Vagina (tissue), 2 donors: ENCODE results near the gene SLC2A9. TPM values are rescaled to one million over a fixed set of nuclear protein-coding genes. Genes with fewer than 3 reads are reported as not detected.

ENCODE experiments used
- DNase-seq, 2 donors: peaks; one replicate each; pipeline ENCODE4 v3.0.0-alpha.2; 2017; ENCODE audit errors: extremely low spot score in 2 of 2
- H3K27ac ChIP-seq: fragments of 200-600 bp; sonication (generic); one replicate; pipeline ENCODE4 v1.5.1; 2019
- H3K27me3 ChIP-seq: fragments of 200-600 bp; sonication (generic); one replicate; pipeline ENCODE4 v1.5.1; 2019
- H3K36me3 ChIP-seq, 2 donors: fragments of 200-600 bp; sonication (generic); one replicate each; pipeline ENCODE4 v1.5.1; 2017 to 2019
- H3K4me1 ChIP-seq: fragments of 200-600 bp; sonication (generic); one replicate; pipeline ENCODE4 v1.5.1; 2019
- H3K4me3 ChIP-seq, 2 donors: fragments of 200-600 bp; sonication (generic); 1 replicate in 1 of 2; 2 replicates in 1 of 2; pipeline ENCODE4 v1.5.1; 2016 to 2019
- H3K9me3 ChIP-seq: fragments of 200-600 bp; sonication (generic); one replicate; pipeline ENCODE4 v1.5.1; 2019
- POLR2A ChIP-seq, 2 donors: fragments of 450-650 bp; IDR thresholded peaks; one replicate each; pipeline ENCODE4 v1.6.1; 2017; ENCODE audit warnings: antibody characterized with exemption in 2 of 2, mild to moderate bottlenecking in 2 of 2, moderate library complexity in 2 of 2
- POLR2AphosphoS5 ChIP-seq, 2 donors: sonication (generic); formaldehyde crosslinking; IDR thresholded peaks; one replicate each; pipeline ENCODE4 v1.9.0; 2017; ENCODE audit warnings: antibody characterized with exemption in 2 of 2, mild to moderate bottlenecking in 2 of 2, low read depth in 1 of 2; ENCODE audit not compliant: insufficient read depth in 1 of 2
- intact Hi-C: fragments of 100-400 bp; cut with DNase I; formaldehyde crosslinking; loops from one replicate; pipeline ENCODE4 v1.15.1; 2023
- small RNA-seq: library from RNA; depleted of rRNA; stranded (forward); fragments of <200 nt; gene quantifications from one replicate; pipeline ENCODE3, GENCODE V24; 2016
- total RNA-seq: library from RNA; depleted of rRNA; stranded (reverse); fragments of >200 nt; gene quantifications from one replicate; pipeline ENCODE4 v1.2.3, GENCODE V29; 2016
- TF ChIP-seq, protein P1 (sequence below), 3 experiments: fragments of 450-650 bp in 2 of 3; fragments of 200-600 bp in 1 of 3; sonication (generic) in 1 of 3; IDR thresholded peaks; one replicate each; pipeline ENCODE4 v1.5.1; 2017 to 2019; ENCODE audit warnings: antibody characterized with exemption in 3 of 3, mild to moderate bottlenecking in 2 of 3, moderate library complexity in 2 of 3

Gene SLC2A9
- total RNA-seq, 1 donor from 2014 or later, result 7.9 TPM

DNA sequence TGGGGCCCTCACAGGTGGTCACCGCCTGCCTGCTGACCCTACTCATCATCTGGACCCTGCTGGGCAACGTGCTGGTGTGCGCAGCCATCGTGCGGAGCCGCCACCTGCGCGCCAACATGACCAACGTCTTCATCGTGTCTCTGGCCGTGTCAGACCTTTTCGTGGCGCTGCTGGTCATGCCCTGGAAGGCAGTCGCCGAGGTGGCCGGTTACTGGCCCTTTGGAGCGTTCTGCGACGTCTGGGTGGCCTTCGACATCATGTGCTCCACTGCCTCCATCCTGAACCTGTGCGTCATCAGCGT is 239.2 kb downstream of the SLC2A9 start:
- no peaks in the 10 kb centered on the region for H3K36me3 ChIP-seq
- TF ChIP-seq POLR2A (IDR thresholded peaks at IDR 0.05) (no peak), POLR2AphosphoS5 (IDR thresholded peaks at IDR 0.05; ENCODE audit: insufficient read depth in 1 of 2, low read depth in 1 of 2) (no peak)
- TF ChIP-seq, protein P1, sequence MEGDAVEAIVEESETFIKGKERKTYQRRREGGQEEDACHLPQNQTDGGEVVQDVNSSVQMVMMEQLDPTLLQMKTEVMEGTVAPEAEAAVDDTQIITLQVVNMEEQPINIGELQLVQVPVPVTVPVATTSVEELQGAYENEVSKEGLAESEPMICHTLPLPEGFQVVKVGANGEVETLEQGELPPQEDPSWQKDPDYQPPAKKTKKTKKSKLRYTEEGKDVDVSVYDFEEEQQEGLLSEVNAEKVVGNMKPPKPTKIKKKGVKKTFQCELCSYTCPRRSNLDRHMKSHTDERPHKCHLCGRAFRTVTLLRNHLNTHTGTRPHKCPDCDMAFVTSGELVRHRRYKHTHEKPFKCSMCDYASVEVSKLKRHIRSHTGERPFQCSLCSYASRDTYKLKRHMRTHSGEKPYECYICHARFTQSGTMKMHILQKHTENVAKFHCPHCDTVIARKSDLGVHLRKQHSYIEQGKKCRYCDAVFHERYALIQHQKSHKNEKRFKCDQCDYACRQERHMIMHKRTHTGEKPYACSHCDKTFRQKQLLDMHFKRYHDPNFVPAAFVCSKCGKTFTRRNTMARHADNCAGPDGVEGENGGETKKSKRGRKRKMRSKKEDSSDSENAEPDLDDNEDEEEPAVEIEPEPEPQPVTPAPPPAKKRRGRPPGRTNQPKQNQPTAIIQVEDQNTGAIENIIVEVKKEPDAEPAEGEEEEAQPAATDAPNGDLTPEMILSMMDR (IDR thresholded peaks at IDR 0.05), result no peak
- H3K4me3 ChIP-seq, result no peak overlapping the region
- H3K27me3 ChIP-seq, result no peaks in the 10 kb centered on the region
- H3K9me3 ChIP-seq, result no peaks in the 10 kb centered on the region
- H3K27ac ChIP-seq, result no peak overlapping the region
- no peaks in the 10 kb centered on the region for H3K4me1 ChIP-seq
- intact Hi-C loops, result no loop called here
- DNase-seq, result no peak

DNA sequence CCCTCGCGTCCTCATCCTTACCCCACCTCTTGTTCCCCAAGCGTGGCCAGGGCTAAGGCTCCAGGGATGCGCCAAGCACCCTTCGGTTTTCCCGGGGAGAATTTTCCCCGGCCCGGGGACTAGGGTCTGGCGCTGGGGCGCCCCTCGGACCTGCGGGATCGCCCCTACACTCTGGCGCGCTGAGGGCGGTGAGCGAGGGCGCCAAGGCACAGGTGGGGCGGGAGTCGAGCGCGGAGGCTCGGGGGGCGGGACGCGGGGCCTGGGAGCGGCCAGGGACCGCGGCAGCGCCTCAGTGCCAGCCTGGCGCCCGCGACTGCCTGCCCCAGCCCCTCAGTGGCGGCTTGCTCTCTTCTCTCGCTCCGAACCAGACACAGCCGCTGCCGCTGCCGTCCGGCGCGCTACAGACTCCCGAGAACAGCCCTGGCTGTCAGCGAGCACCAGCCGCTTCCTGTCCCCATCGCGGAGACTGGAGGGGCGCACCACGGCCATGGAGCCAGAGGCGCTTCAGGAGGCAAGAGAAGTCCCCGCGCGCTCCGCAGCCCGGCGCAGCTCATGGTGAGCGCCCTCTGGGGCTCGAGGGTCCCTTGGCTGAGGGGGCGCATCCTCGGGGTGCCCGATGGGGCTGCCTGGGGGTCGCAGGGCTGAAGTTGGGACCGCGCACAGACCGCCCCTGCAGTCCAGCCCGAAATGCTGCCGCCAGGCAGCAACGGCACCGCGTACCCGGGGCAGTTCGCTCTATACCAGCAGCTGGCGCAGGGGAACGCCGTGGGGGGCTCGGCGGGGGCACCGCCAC is 239.8 kb downstream of the SLC2A9 start, which contains the start of gene DRD5:
Gene DRD5, plus strand, starts transcription at position 292 of the 793 bp plus-strand sequence. Its CDS starts 396 bp downstream, at position 688.
- H3K27me3 ChIP-seq, result no peaks in the 10 kb centered on the region
- intact Hi-C loops, result no loop called here
- no peaks in the 10 kb centered on the region for H3K4me1 ChIP-seq
- H3K27ac ChIP-seq, result no peak within 1 kb of the TSS
- H3K36me3 ChIP-seq, result no peaks in the 10 kb centered on the region
- no peak within 1 kb of the TSS for H3K4me3 ChIP-seq
- H3K9me3 ChIP-seq, result no peaks in the 10 kb centered on the region
- DNase-seq, result no peak
- TF ChIP-seq, protein P1 (IDR thresholded peaks at IDR 0.05), result no peak
- no peak for TF ChIP-seq POLR2AphosphoS5 (IDR thresholded peaks at IDR 0.05; ENCODE audit: insufficient read depth in 1 of 2, low read depth in 1 of 2)
- TF ChIP-seq POLR2A (IDR thresholded peaks at IDR 0.05), result no peak

Small RNA genes within 50 kb of the gene (small RNA-seq; reads per million reads assigned to genes)
- gene RNA5SP154, result not detected

Other genes with a start within 250 kb of the SLC2A9 start
- not detected for gene DRD5, start 239.9 kb downstream of the SLC2A9 start, total RNA-seq
- gene WDR1, start 95.3 kb upstream of the SLC2A9 start, total RNA-seq, result 159 TPM